ENCODE data around the gene ZFHX3.

Gene ZFHX3

DNA sequence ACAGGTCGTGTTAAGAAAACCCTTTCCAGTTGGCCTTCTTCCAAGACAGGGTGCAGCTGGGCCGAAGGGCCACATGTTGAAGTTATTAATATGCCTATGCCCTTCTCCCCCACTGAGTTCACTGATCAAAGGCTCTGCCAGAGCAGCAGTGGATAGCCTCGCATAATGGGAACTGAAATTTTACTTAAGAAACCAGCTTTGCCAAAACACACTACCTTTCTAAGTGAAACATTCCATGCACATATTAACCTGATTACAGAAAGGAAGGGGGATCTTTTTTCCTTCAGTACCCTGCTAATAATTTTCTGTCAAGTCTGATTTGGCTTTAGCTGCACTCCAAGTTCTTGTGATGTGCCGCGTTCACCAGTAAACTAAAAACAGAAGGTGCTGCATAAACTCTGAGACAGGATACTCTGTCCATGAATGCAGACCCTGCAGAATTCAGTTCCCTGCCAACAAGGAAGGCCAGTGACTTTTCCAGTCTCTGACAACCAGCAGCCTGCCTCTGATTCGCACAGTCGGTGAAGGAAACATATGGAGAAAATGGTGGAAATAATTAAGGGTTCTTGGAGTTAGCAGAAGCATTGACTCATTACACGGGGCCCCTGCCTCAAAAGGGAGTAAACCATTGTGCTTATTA lies 283.8 kb downstream of the ZFHX3 start:
- DNase-seq, result no peak

DNA sequence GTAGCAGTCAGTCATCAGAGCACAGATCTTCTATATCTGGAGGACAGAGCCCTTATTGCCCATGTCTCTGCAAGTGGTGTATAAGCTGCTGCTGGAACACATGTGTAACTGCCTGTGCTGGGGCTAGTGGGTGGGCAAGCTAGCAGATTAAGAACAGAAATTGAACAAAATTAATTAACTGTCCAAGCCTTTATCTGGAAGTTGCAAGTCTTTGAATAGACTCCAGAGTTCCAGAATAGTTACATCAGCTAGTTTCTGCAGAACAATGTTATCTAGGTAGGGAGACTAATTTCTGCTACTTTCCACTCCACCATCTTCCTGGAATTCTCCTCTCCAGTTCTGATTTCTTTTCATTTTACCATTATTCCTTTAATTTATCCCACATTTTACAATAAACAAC lies 287.3 kb downstream of the ZFHX3 start:
- DNase-seq, result no peak

DNA sequence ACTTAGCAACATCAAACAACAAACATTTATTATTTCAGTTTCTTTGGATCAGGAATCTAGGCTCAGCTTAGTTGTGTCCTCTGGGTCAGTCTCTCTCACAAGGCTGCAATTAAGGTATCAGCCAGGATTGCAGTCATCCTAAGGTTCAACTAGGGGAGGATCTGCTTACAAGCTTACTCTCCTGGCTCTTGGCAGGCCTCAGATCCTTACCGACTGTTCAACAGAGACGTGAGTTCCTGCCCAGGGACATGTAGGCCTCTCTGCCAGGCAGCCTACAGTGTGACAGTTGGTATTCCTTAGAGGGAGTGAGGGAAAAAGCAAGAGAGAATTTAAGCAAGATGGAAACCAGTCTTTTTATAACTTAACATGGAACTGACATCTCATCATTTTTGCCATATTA lies 294.0 kb downstream of the ZFHX3 start:
- no peak for DNase-seq

DNA sequence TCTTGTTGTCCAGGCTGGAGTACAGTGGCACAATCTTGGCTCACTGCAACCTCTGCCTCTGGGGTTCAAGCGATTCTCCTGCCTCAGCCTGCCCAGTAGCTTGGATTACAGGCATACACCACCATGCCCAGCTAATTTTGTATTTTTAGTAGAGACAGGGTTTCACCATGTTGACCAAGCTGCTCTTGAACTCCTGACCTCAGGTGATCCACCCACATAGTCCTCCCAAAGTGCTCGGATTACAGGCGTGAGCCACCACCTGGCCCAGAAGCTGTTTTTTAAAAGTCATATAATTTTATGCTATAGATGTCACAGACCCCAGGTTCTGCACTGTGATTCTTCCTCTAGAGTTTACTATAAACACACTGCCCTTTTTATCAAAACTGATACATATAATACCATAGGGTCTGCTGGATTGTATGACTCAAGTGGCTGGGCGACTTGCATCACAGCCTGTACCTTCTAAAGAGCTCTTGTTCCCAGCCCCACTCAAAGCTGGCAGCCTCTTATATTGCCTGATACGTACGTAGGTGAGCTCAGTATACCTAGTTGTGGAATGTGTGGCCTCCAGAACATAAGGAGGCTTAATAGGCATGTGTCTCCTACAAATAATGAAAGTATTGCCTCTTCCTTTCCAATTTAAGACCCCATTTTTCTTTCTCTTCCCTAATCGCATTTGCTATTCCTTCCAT lies 295.8 kb downstream of the ZFHX3 start:
- DNase-seq, result no peak

DNA sequence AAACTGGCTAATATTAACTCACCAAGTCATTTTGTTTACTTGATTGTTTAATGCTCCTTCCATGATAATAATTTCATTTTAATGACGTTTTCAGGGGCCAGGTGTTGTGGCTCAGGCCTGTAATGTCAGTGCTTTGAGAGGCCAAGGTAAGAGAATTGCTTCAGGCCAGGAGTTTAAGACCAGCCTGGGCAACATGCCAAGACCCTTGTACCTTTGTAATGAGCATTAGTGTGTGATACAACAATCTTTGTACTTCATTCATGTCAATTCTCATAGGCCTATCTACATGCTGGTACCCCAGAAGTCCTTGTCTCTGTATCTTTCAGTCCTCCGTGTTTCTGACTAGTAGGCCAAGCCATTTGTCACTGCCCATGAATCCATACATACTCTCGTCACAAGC lies 296.9 kb downstream of the ZFHX3 start:
- no peak for DNase-seq

DNA sequence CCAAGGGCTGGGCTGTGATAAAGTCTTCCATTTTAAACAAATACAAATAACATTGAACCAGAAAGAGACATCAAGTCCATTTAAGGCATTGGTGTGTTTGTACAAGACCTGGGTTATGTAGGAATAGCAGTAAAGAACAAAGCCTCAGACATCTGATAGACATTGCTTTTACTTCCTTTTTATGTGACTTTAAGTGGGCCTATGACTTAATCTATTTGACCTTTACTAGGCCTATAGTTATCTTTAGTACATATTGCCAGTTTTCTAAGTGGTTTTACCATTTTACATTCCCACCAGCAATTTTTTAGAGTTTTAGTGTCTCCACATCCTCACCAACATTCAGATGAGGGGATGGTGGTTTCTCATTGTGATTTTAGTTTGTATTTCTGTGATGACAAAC lies 298.8 kb downstream of the ZFHX3 start:
- no peak for DNase-seq

DNA sequence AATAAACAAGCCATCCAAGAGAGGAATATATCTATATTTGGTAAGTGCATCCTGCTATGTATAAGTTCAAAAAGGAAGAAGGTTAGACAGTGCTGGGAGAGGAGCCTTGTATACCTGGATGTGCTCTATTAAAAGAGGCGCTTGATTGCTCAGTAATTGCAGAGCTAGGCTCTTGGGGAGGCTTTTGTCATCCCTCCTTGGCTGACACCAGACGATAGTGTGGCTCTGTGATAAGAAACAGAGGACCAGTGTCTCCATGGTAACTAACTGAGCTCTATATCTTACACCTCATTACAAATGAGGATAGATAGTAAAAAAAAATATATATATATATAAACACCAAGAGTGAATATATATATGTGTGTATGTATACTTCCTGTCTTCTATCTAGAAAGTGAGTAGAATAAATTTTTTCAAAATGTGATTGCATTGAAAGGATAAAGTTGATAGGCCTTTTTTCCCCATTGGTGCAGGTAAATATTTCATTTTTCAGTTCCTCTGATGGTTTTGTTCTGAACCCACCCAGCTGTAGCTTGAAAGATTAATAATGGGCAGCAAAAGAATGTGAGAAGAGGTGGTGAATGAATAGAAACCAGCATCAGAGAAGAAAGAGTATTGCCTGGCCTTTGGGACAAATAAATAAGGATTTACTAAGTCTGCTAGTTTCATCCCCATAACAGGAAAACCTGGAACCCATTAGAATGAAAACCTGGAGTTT lies 303.7 kb downstream of the ZFHX3 start:
- no peak for DNase-seq

DNA sequence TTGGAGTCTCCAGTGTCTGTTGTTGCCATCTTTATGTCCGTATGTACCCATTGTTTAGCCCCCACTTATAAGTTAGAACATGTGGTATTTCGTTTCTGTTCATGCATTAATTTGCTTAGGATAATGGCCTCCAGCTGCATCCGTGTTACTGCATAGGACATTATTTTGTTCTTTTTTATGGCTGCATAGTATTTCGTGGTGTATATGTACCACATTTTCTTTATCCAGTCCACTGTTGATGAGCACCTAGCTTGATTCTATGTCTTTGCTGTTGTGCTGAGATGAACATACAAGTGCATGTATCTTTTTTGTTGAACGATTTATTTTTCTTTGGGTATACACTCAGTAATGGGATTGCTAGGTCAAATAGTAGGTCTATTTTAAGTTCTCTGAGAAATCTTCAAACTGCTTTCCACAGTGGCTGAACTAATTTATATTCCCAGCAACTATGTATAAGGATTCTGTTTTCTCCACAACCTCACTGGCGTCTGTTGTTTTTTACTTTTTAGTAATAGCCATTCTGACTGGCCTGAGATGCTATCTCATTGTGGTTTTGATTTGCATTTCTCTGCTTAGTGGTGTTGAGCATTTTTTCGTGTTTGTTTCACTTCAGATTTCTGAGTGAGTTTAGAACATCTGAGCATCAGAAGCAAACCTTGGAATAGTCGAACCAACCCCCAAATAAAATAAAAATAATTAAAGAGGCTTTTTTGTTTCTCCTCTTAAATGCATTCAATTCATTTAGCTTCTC lies 304.7 kb downstream of the ZFHX3 start:
- no peak for DNase-seq

DNA sequence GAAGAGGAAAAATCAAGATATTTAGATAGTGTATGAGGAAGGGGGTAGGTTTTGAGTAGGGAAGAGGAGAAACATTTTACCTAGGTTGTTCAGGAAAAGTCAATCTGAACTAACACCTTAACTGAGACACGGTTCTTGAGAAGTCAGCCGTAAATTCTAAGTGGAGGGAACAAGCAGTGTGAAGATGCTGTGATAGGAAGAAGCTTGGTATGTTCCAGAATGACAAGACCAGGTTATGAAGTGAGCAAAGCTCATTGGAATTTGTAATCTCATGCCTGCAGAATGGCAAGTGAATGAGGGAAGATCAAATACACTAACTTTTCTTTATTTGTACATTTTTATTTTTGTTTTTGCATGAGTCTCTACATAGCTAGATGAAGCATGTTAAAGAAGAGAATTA lies 307.6 kb downstream of the ZFHX3 start:
- DNase-seq, result no peak

DNA sequence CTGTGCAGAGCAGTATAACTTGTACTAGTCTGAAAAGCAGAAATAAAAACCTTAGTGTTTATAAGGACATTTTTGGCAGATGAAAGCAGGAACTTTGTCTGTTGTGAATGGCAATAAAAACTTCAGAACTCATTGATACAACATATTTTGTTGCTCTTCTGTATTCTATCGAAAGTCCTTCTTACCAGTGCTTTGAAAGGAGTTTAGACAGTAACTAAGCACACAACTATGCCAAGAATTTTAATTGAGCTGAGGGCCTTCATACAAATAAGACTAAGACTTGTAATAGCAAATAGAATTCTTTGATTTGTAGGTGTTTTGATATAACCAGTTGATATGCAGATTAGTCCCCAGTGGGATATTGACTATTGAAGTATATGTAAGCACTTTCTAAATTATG lies 308.4 kb downstream of the ZFHX3 start:
- DNase-seq, result no peak

DNA sequence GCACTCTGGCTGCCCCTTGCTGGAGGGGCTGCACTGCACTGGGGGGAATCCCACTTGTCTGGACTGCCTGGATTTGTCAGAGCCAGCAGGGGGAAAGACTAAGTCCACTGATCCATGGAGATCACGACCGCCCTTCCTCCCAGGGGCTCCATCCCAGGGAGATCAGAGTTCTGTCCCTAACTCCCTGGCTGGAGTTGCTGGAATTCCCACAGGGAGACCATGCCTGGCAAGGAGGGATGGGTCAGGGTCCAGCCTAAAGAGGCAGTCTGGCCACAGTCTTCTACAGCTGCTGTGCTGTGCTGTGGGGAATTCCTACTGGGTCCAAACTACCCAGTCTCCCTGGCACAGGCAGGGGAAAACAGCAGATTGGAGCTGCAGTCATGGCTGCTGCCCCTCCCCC lies 311.9 kb downstream of the ZFHX3 start:
- no peak for DNase-seq

Data from nucleus accumbens (tissue), 56 donors.